Glutamatergic neuron (in vitro differentiated cells): ENCODE results near the gene TAAR1. TPM values are rescaled to one million over a fixed set of nuclear protein-coding genes. Genes with fewer than 3 reads are reported as not detected.

Experiments used
- DNase-seq: peaks from one replicate; pipeline ENCODE4 v3.0.0; 2022
- H3K27ac Mint-ChIP-seq: one replicate; pipeline ENCODE4 v1.8.0; 2020; ENCODE audit warnings: mild to moderate bottlenecking, mixed read lengths, inconsistent platforms; ENCODE audit not compliant: unreplicated experiment
- H3K27me3 Mint-ChIP-seq: one replicate; pipeline ENCODE4 v1.8.0; 2020; ENCODE audit warnings: mild to moderate bottlenecking, moderate library complexity, mixed read lengths, inconsistent platforms; ENCODE audit not compliant: unreplicated experiment
- H3K36me3 Mint-ChIP-seq: one replicate; pipeline ENCODE4 v1.8.0; 2020; ENCODE audit warnings: mild to moderate bottlenecking, mixed read lengths, inconsistent platforms; ENCODE audit not compliant: unreplicated experiment
- H3K4me1 Mint-ChIP-seq: one replicate; pipeline ENCODE4 v1.8.0; 2020; ENCODE audit warnings: mild to moderate bottlenecking, low read depth, mixed read lengths, inconsistent platforms; ENCODE audit not compliant: unreplicated experiment
- H3K4me3 Mint-ChIP-seq: one replicate; pipeline ENCODE4 v1.8.0; 2020; ENCODE audit warnings: mild to moderate bottlenecking, mixed read lengths, inconsistent platforms; ENCODE audit not compliant: unreplicated experiment
- H3K9me3 Mint-ChIP-seq: one replicate; pipeline ENCODE4 v1.8.0; 2020; ENCODE audit warnings: mild to moderate bottlenecking, moderate library complexity, mixed read lengths, inconsistent platforms; ENCODE audit not compliant: unreplicated experiment
- total RNA-seq: library from RNA; stranded (reverse); fragmentation: NEBNext Ultra II Directional; extraction: Animal tissue kit (Norgen Biotek cat#: 25700); gene quantifications from one replicate; pipeline ENCODE4 v1.2.1, GENCODE V29; 2021; ENCODE audit not compliant: unreplicated experiment
- TF ChIP-seq, protein P1 (sequence below): fragments of 200-600 bp; sonication (generic); IDR thresholded peaks from one replicate; pipeline ENCODE4 v1.5.0; 2021; ENCODE audit not compliant: partially characterized antibody, unreplicated experiment

The TAAR1 gene
- total RNA-seq, 1 donor from 2014 or later = not detected

- TF ChIP-seq, protein P1, sequence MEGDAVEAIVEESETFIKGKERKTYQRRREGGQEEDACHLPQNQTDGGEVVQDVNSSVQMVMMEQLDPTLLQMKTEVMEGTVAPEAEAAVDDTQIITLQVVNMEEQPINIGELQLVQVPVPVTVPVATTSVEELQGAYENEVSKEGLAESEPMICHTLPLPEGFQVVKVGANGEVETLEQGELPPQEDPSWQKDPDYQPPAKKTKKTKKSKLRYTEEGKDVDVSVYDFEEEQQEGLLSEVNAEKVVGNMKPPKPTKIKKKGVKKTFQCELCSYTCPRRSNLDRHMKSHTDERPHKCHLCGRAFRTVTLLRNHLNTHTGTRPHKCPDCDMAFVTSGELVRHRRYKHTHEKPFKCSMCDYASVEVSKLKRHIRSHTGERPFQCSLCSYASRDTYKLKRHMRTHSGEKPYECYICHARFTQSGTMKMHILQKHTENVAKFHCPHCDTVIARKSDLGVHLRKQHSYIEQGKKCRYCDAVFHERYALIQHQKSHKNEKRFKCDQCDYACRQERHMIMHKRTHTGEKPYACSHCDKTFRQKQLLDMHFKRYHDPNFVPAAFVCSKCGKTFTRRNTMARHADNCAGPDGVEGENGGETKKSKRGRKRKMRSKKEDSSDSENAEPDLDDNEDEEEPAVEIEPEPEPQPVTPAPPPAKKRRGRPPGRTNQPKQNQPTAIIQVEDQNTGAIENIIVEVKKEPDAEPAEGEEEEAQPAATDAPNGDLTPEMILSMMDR = no peak
- H3K36me3 Mint-ChIP-seq = no peaks in the 10 kb centered on the region
- no peak for DNase-seq
- no peak overlapping the region for H3K4me3 Mint-ChIP-seq
- H3K27ac Mint-ChIP-seq = no peak overlapping the region
- no peaks in the 10 kb centered on the region for H3K9me3 Mint-ChIP-seq
- peaks cover 2% of the 10 kb centered on the region for H3K4me1 Mint-ChIP-seq
- H3K27me3 Mint-ChIP-seq = no peaks in the 10 kb centered on the region
These were observed 5.5 kb upstream of the TAAR1 start for GRCh38 chr6:132664309-132665034.

DNA sequence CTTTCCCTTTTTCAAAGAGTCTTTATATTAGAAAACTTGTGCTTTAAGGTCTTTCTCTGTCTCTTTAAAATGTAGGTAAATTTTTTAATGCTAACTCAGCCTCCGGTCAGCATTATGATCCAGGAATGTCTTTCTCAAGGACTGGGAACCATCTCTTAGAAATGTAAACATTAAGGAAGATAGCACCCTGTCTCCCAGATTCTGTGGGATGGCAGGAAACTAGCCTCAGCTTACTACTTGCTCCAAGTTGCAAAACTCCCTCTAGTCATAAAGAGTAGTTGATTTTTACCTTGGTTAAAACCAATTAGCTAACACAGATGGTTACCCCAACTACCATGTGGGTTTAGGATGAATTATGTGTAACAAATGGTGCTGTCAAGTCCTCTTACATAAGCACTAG lies 4.7 kb upstream of the TAAR1 start:
- no peaks in the 10 kb centered on the region for H3K27me3 Mint-ChIP-seq
- no peak overlapping the region for H3K4me3 Mint-ChIP-seq
- H3K36me3 Mint-ChIP-seq = no peaks in the 10 kb centered on the region
- peaks cover 2% of the 10 kb centered on the region for H3K4me1 Mint-ChIP-seq
- DNase-seq = no peak
- TF ChIP-seq, protein P1 = no peak
- H3K9me3 Mint-ChIP-seq = no peaks in the 10 kb centered on the region
- H3K27ac Mint-ChIP-seq = no peak overlapping the region

GRCh38 chr6:132661906-132662305 lies 2.9 kb upstream of the TAAR1 start:
- H3K27me3 Mint-ChIP-seq = no peaks in the 10 kb centered on the region
- no peak overlapping the region for H3K4me3 Mint-ChIP-seq
- no peaks in the 10 kb centered on the region for H3K9me3 Mint-ChIP-seq
- no peaks in the 10 kb centered on the region for H3K36me3 Mint-ChIP-seq
- H3K27ac Mint-ChIP-seq = no peak overlapping the region
- H3K4me1 Mint-ChIP-seq = peaks cover 2% of the 10 kb centered on the region
- no peak for DNase-seq
- TF ChIP-seq, protein P1 = no peak

DNA sequence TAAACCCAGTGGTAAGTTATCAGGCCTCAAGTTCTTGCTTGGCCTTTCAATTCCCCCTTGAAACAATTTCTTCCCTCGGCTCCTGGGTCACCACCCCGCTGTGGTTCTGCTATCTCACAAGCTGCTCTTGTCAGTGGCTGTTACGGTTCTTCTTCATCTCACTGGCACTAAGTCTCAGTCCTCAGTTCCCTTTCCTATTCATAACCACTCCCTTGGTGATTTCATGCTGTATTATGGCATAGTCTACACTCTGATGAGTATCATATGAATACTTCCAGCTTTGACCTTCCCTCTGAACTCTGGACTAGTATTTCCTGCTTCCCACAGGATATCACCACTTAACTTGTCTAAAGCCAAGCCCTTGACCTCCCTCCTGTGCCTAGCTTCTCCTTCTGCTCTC lies 7.9 kb downstream of the TAAR1 start:
- Mint-ChIP-seq H3K27me3 (no peaks in the 10 kb centered on the region), H3K9me3 (no peaks in the 10 kb centered on the region), H3K4me1 (no peaks in the 10 kb centered on the region), H3K36me3 (no peaks in the 10 kb centered on the region), H3K27ac (no peak overlapping the region), H3K4me3 (no peak overlapping the region)
- DNase-seq = no peak
- TF ChIP-seq, protein P1 = no peak

DNA sequence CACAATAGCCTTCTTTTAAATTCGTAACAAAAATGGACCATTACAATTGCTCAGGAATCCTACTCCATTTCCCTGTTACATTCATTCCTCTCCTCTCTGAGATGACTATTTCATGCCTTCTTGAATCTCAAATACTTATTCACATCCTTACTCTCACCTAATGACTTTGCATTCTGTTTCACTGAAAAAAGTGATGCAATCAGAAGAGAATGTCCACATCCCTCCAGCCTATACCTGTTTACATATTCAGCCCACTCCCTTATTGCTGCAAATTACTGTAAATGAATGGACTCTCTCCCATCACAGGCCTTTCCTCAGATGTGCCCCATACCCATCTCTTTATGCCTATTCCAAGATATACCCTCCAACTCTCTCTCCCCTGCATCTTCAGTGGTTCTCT lies 8.6 kb downstream of the TAAR1 start:
- no peak overlapping the region for H3K27ac Mint-ChIP-seq
- no peaks in the 10 kb centered on the region for H3K36me3 Mint-ChIP-seq
- no peak for DNase-seq
- H3K4me1 Mint-ChIP-seq = no peaks in the 10 kb centered on the region
- H3K9me3 Mint-ChIP-seq = no peaks in the 10 kb centered on the region
- TF ChIP-seq, protein P1 = no peak
- no peaks in the 10 kb centered on the region for H3K27me3 Mint-ChIP-seq
- no peak overlapping the region for H3K4me3 Mint-ChIP-seq
